ENCODE measurements around the gene DRAXIN.
A peak's percentile ranks its signal among the peaks of the same experiment; 100 is the strongest.

Gene DRAXIN

DNA sequence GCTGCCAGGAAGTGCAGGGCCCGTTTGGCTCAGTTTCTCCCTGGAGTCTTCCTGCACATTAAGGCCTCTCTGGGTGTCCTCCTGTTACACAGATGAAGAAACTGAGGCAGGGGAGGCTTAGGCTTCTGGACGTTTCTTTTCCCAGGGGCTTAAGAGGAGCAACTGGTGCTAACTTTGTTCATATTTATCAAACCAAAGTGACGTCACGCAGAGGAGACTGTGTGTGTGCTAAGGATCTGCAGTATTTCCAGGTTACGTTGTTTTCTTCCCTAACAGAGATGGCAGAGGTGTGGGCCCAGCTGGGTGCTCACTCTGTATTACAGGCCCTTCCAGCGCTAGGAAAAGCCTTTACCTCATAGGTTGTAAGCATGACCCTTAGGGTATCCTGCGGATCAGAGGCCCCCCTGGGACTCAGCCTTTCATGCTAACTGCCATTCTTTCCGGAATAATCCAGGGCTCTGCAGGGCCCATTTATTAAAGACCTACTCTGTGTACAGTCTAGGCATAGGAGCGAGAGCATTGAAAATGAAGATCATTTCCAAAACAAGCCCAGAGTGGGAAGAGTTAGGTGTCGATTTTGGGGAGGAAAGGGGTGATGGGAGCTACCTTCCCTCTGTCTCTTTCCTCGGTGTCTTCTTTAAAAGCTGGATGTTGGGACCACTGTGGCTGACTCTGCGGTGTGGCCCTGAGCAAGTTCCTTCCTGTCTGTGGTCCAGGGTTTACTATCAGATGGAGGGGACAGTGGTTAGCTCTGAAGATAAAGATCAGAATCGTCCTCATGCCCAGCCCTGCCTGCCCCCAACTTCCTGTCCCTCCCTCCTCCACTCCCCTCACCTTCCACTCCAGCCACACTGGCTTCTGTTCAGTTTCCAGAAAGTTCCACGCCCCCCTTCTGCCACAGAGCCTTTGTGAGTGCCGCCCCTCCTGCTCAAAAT, 49.0 kb downstream of the DRAXIN start:
- DNase-seq = peak; percentile 60

DNA sequence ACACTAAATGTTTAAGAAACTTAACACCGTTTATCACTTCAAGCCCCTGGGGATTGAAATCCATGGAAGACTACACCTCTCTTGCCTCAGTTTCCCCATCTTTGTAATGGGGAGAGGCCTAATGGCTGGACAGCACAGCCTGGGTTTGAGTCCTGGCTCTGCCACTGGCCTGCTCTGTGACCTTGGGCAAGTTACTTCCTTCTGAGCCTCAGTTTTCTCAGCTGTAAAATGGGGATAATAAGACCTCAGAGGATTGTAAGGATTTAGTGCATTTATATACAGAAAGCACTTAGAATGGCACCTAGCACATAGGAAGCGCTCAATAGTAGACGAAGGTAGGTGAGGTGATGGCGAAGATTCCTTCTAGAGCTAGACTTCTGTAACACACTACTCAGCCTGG, 50.0 kb downstream of the DRAXIN start:
- no peak for DNase-seq

DNA sequence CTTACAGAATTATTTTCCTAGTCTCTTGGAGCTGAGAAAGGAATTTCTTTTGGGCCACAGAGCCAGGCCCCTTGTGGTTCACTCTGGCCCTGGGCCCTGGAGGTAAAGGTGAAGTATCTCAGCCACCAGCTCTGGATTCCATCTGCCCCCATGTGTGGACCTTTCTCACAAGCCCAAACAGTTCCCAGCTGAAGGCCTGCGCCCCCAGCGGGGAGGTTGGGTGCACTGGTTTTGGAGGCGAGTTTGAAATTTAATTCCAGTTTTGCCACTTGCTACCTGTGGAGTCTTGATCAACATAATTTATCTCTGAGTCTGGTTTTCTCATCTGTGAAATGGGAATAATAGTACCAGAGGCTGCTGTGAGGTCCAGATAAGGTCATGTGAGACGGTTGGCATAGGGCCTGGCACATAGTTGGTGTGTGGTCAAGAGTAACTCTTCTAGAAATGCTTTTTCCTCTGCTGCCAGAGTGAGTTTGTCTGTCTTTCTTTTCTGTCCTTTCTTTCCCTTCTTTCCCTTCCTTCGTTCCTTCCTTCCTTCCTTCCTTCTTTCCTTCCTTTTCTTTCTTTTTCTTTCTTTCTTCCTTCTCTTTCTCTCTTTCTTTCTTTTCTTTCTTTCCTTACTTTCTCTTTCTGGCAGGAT, 50.5 kb downstream of the DRAXIN start:
- no peak for DNase-seq

DNA sequence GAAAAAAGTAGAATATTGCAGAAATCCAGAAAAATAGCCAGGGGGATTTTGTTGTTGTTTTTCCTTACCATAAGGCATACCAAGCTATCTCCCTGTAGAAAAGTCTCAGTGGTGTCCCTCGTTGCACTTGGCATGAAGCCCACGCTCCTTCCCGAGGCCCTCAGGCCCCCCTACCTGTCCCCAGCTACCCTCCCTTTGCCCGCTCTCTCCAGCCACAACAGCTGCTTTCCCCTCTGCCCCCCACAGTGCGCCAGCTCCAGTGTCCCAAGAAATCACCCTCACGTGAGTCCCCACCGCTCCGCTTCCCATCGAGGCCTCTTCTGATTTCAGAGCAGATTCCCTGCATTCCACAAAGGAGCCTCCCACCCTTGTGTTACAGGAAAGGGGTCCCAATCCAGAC, 52.8 kb downstream of the DRAXIN start:
- no peak for DNase-seq

DNA sequence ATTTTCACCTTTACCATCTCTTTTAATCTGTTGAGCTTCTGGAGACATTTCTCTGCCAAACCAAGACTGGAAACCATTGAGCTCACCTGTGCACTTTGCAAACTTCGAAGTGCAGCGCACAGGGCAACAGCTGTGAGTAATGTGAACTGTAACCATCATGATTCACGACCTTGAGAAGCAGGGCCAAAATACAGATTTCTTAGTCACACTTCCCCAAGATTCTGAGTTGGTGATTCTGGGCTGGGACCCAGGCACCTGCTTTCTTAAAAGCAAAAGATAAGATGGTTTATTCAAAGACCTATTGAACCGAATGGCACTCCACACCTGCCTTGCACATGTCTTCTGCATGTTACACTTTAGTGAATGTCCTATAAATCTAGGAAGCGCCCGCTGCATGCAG, 54.6 kb downstream of the DRAXIN start:
- no peak for DNase-seq

DNA sequence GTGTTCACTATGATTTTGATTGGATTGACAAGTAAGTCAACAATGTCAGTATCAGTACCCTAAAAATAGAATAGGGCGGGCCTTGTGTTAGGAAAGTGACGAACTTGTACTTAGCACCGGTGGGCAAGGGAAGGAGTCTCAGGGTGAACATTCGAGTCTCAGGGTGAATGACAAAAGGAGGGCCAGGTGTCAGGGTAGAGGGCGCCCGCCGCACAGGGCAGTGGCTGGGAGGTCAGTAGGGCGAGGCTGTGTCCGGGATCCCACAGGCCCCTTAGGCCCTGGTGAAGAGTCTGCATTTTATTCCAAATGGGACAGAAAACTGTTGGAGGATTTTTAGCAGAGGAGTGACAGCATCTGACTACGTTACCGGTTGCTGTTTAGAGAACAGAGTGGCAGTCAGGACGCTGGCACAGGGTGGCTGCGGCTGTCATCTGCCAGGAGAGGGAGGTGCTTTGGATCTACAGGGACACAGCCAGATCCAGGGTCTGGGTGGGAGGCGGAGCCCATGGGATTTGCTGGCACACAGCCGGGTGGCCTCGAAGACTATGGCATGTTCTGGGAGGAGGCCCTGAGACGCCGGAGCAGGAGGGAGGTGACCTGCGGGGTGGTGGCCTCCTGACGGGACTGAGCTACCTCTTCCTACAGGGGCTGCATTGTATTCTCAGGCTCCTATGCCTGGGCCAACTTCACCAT, 55.4 kb downstream of the DRAXIN start:
- no peak for DNase-seq

DNA sequence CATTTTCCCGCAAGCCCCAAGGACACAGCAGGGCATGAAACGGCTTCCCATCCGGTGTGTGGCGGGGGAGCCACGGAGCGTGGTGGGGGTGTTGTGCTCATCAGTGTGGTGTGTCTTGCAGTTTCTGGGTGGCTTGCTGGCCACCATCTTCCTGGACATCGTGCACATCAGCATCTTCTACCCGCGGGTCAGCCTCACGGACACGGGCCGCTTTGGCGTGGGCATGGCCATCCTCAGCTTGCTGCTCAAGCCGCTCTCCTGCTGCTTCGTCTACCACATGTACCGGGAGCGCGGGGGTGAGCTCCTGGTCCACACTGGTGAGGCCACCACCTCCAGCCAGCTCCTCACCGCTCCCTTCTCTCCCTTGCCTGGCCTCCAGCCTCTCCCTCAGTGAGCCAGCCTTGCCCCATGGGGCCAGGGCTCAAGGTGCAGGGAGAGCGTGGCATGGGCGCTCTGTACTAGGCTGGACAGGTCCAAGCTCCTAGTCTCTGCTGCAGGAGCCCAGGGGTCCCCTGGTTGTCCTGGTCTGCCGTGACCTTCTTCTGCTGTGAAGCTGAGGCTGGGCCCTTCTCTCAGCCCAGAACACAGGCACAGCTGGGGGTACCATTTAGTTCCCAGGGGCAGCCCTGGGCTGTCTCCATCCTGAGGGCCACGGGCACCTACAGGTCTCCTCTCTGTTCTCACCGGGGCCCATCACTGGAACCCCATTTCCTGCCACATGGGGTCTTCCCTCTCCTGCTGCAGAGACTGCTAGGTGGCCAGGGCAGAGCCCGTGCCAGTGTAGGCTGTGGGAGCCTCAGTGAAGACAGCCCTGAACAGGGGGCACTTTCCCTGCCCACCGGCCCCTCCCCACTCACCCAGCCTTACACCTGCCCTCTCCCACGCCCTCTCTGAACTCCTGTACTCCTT, 57.0 kb downstream of the DRAXIN start:
- no peak for DNase-seq

DNA sequence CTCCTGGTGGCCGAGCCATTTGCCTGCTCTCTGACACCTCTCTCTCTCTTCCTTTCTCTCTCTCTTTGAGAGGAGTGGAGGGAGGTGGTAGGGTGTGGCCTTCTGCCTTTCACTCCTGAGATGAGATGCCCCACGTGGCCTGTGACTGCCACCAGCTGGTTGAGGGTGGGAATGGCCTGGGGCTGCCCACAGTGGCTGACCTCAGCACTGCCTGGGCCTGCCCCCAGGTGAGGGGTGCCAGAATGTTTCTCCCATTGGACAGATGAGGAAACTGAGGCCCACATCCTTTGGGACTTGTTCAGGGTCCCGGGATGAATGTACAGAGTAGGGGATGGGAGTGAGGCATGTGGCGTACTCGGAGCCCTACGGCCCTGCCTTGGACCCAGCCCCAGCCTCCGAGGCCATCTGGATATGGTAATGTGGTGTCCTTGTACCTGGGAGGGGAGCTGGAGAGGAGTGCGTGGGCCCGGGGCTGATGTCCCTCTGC, 57.7 kb downstream of the DRAXIN start:
- peak; percentile 27 for DNase-seq

DNA sequence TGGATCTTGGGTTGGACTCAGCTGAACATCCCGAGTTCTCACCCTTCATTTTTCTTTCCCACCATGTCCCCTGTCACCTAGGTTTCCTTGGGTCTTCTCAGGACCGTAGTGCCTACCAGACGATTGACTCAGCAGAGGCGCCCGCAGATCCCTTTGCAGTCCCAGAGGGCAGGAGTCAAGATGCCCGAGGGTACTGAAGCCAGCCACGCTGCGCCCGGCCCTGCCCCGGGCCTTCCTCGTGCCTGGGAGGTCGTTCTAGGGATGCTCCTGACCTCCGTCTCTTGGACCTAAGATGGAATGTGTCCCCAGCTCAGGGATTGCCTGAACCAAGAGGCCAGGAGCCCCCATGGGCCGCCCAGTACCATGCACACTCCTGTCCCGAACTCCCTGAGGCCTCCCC, 58.5 kb downstream of the DRAXIN start:
- DNase-seq = no peak

DNA sequence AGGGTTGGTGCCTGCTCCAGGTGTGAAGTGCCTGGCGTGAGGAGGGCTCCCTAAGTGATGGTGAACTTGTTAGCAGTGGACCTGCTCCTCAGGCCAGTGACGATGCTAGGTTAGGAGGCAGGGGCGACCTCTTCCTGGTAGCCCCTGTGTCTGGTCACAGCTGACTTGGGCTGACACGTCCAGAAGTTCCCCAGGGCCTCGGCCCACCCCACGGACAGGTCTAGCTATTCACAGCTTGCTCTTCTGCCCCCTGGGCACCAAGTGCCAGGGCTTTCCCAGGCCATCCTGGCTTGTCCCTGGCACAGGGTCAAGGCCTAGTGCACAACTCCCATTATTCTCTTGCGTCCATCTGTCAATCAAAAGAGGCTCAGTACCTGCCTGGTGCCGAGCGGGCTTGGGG, 59.6 kb downstream of the DRAXIN start:
- no peak for DNase-seq

DNA sequence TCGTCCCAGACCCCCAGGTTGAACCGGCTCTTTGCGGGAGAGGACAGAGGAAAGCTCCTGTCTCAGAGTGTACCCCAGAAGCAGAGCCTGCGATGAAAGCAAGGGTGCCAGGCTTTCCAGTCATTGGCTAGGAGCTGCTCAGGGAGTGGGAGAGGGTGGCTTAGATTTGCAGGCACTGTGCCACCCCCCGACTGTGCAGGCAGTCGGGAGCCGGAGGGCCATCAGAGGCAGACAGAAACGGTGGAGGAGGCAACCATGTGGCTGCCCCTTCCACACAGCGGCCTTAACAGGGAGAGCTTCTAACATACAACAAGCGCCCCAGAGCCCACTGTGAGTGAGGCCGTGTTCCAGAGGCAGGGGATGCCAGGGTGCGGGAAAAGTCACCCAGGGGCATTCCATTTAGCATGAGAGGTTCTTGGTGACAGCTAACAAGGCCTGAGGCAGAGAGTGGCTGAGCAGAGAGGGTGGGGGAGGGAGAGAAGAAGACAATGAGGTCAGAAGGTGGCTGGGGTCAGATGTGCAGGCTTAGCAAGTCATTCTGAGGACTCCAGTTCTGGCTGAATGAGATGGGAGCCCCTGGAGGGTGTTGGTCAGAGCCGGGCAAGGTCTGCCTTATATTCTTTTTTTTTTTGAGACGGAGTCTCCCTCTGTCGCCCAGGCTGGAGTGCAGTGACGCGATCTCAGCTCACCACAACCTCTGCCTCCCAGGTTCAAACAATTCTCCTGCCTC, 61.0 kb downstream of the DRAXIN start:
- DNase-seq = no peak

DNA sequence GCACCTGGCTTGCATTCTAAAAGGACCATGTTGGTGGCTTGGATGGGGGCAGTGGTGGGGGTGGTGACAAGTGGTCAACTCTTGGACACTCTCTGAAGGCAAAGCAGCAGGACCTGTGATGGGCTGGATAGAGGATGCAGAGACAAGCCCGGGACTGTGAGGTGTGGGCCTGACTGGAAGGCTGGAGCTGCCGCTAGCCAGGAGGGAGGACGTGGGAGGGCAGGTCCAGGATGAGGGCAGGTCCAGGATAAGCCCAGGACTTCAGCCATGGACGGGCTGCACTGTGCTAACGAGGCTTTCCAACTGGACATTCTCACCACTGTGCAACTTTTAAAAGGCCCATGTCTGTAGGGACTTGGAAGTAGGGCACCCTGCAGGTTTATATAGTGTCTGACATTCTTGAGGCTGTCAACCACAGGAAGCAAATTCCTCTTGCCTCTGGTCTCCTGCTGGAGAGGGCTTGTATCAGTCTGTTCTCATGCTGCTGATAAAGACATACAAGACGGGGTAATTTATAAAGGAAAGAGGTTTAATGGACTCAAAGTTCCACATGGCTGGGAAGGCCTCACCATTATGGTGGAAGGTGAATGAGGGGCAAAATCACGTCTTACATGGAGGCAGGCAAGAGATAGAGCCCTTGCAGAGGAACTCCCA, 62.2 kb downstream of the DRAXIN start:
- DNase-seq = no peak

DNA sequence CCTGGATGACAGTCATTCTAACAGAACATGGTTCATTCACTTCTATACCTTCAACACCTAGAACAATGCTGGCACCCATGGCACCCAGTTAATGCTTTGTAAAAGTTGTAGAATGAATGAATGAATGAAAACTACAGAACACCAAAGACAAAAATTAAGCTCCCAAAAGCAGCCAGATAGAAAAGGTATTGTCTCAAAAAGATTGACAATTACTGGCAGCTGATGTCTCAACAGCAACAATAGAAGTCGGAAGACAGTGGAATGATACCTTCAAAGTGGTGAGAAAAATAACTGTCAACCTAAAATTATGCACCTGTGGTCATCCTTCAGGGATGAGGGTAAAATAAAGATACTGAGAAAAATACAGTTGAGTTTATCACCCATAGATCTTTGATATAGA, 65.5 kb downstream of the DRAXIN start:
- no peak for DNase-seq

DNA sequence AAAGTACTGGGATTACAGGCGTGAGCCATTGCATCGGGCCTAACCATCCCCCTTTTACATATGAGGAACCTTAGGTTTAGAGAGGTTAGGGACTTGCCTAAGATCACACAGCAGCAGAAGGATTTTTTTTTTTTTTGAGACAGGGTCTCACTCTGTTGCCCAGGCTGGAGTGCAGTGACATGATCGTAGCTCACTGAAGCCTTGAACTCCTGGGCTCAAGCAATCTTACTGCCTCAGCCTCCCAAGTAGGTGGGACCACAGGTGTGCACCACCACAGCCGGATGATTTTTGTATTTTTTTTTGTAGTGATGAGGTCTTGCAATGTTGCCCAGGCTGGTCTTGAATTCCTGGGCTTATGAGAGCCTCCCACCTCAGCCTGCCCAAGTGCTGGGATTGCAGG, 68.3 kb downstream of the DRAXIN start:
- DNase-seq = no peak

DNA sequence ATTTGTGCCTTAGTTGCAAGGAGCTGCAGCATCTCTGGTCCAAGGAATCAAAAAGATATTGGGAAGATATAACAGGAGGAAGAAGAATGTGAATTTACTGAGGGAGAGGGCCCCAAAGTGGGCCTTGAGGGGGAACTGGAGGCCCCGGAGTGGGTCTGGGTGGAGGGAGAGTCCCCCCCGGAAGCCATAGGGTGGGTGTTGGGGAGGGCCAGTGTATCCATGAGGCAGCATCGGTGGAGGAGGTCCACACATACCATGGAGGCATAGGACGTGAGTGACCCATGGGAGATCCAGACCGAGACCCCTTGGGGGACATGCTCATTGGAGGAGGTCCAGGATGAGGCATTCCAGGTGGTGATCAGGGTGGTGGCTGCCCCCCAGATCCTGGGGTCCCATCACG, 69.8 kb downstream of the DRAXIN start:
- no peak for DNase-seq

DNA sequence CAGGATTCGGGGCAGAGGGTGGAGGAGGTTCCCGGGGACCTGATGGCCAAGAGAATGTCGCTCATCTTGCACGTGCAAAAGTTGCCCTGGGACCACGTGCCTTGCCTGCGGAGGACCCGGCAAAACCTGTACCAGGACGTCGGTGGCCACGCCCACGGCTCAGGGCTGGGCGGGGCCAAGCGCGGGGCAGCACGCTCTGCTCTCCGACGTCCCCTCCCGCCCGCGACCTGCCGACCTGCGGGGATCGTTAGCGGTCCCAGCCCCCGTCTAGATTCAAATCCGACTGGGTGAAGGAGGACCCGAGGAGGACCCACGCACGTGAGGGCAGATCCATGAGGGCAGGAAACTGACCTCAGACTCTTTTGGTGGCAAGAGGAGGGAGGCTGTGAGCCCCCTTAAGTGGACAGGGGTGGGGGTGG, 70.5 kb downstream of the DRAXIN start, which contains the start of gene C1orf167:
C1orf167 (plus strand) TSS at position 206 of the 419 bp plus-strand sequence. CDS start 2,208 bp downstream, outside the sequence.
- peak; percentile 39 for DNase-seq

DNA sequence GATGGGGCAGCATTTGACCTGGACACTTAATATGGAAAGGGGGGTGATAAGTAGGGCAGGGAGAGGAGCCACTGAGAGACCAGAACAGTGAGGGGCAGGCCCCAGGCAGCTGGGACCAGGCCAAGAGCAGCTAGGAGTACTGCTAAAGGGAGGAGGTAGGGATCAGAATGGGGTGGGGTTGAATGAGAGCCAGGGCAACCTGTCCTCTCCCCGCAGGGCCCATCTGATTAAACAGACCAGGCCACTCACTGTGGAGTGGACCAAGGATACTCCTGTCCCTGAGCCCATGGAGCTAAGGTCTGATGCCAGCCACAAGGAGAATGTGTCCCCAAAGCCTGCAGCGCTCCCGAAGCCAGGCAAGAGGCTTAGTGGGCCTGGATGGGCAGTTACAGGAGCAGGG, 72.6 kb downstream of the DRAXIN start:
- DNase-seq = no peak

DNA sequence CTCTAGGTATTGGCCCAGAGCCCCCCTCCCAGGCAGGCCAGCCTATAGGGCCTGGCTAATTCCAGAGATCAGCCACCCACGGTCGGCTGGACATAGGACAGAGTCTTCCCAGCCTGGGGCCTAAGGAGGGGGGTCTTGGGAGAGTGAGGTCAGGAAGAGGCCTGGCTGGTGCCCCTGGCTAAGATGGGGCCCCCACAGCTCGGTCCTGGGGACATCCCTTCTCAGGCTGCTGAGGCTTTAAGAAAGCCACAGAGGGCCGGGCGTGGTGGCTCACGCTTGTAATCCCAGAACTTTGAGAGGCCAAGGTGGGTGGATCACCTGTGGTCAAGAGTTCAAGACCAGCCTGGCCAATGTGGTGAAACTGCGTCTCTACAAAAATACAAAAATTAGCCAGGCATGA, 73.0 kb downstream of the DRAXIN start:
- no peak for DNase-seq

DNA sequence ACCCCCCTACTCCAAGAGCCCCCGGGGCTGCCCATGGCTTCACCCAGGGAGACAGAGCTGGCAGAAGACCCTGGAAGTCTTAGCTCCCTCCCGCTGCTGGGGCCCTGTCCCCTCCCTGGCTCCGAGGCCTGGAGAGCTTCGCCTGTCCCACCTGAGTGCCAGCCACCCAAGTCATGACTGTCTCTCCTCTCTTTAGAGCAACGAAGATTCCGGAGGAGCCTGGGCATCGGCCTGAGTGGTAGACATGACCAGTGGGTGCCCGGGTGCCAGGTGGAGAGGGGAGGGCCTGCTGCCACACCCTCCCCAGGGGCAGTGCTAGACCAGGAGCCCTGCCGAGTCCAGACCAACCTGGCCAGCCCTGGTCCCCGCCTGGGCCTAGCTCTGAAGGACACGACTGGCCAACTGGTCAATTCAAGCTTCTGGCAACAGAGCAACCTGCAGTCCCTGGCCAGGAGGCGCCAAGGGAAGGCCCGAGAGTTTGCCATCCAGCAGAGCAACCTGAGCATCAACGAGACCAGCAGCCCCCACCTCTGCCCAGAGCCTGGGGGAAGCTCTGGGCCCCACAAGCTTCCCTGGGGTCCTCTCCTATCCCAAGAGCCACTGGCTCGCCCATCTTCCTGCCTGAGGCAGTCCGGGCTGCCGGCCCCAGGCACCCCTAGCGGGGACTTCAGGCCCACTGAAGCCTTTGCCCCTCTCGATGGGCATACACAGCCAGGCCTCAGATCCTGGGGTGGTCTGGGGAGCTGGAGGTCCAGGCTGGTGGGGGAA, 74.3 kb downstream of the DRAXIN start:
- no peak for DNase-seq

DNA sequence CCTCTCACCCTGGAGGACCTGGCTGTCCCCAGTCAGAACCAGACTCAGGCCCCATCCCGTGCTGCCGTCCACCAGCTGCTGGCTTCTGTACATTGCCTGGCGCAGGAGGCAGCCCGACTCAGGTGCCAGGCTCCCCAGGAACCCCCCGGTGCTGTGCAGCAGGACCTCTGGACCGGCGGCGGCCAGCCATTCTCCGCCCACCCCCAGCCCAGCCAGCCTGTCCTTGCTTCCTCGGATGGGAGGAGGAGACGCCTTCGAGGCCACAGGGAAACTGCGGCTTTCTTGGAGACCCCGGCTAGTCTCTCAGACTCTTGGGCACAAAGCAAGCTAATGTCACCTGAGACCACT, 74.9 kb downstream of the DRAXIN start:
- no peak for DNase-seq

Data from CD4-positive, alpha-beta T cell treated with Interleukin-12 subunit alpha and Interleukin-12 subunit beta, for 1 hour (primary cell).